Adrenal gland (tissue), 5 donors: ENCODE results near the gene ASTN2.

ENCODE experiments used
- POLR2A ChIP-seq, 2 donors: fragments of 450-650 bp; IDR thresholded peaks; one replicate each; pipeline ENCODE4 v1.6.1; 2017; ENCODE audit warnings: antibody characterized with exemption in 2 of 2, mild to moderate bottlenecking in 2 of 2, moderate library complexity in 1 of 2
- TF ChIP-seq, protein P1 (sequence below), 6 experiments: fragments of 450-650 bp in 4 of 6; fragments of 200-600 bp in 2 of 6; sonication (generic) in 1 of 6; IDR thresholded peaks; 1 replicate in 5 of 6; 2 replicates in 1 of 6; pipeline versions ENCODE4 v1.5.1 to v1.8.0; 2016 to 2021; ENCODE audit warnings: antibody characterized with exemption in 6 of 6, mild to moderate bottlenecking in 2 of 6, moderate library complexity in 1 of 6
- donor health status: DM: no; HTN: no; CAD: no.

DNA sequence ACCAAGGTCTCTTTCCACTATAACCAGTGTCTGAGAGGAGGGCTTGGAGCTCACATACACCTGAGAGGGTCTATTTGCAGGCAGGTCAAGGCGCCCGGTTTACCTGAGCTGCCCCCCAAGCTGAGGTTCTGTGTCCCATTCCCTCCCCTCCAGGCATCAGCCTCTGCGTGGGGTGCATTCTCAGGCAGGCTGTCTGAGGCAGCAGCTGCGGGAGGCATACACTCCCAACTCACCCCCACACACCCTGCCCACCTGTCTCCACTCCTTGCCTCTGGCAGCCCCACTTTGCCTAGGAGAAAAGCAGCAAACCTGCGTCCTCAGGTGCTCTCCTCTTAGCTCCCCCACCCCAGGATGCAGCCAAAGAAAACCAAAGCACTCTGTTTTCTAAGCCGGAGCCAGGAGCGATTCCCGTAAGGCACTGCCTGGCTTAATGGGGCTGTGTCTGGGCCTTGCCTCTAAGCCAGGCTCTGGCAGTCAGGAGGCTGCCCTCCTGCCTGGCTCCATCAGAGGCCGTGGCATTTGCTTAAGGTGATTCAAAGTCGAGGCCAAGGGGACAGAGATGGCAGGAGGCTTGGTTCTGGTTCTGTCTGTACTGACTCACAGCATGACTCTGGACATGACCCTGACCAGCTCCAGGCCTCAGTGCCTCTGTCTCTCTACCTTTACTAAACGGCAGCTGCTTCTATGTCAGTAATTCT lies 867.0 kb downstream of the ASTN2 start:
- TF ChIP-seq, protein P1, sequence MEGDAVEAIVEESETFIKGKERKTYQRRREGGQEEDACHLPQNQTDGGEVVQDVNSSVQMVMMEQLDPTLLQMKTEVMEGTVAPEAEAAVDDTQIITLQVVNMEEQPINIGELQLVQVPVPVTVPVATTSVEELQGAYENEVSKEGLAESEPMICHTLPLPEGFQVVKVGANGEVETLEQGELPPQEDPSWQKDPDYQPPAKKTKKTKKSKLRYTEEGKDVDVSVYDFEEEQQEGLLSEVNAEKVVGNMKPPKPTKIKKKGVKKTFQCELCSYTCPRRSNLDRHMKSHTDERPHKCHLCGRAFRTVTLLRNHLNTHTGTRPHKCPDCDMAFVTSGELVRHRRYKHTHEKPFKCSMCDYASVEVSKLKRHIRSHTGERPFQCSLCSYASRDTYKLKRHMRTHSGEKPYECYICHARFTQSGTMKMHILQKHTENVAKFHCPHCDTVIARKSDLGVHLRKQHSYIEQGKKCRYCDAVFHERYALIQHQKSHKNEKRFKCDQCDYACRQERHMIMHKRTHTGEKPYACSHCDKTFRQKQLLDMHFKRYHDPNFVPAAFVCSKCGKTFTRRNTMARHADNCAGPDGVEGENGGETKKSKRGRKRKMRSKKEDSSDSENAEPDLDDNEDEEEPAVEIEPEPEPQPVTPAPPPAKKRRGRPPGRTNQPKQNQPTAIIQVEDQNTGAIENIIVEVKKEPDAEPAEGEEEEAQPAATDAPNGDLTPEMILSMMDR (IDR thresholded peaks at IDR 0.05) = no peak
- no peak for TF ChIP-seq POLR2A (IDR thresholded peaks at IDR 0.05)
